GM12892 (cell line): ENCODE results near the gene MALAT1.
"Not testable (repeated sequence)": the region's sequence is repeated elsewhere in the genome, so short reads cannot be mapped to it uniquely, and the experiment has no call there.

Experiments
- DNase-seq: peaks from one replicate; pipeline ENCODE4 v3.0.0; 2011; ENCODE audit not compliant: insufficient read length
- FAIRE-seq: peaks from 2 replicates; lab custom pipeline; 2011; peaks lifted over from hg19 to GRCh38; lab: Jason Lieb, UNC
- POLR2A ChIP-seq: IDR thresholded peaks from 2 replicates; pipeline ENCODE4 v1.6.1; 2011; ENCODE audit warnings: low read depth, low read length, control low read depth
- POLR2AphosphoS5 ChIP-seq: IDR thresholded peaks from 2 replicates; pipeline ENCODE4 v1.6.1; 2011; ENCODE audit warnings: low read depth, low read length, control low read depth
- TAF1 ChIP-seq: IDR thresholded peaks from 2 replicates; pipeline ENCODE4 v1.6.1; 2011; ENCODE audit warnings: low read depth, mild to moderate bottlenecking, control low read depth, low read length, borderline replicate concordance

MALAT1 gene

GRCh38 chr11:65502555-65503367 lies 3.9 kb downstream of the MALAT1 start:
- FAIRE-seq: peak; percentile 5
- peak; percentile 99 for TF ChIP-seq POLR2A
- TF ChIP-seq TAF1: 0 out of 2 replicates have a peak, but pooled peaks have one; percentile 18
- peak; percentile 99 for TF ChIP-seq POLR2AphosphoS5
- no peak for DNase-seq

- FAIRE-seq (no peak), DNase-seq (no peak)
- TF ChIP-seq POLR2AphosphoS5 (no peak), TAF1 (no peak), POLR2A (no peak)
Observed at GRCh38 chr11:65503368-65503948, 4.6 kb downstream of the MALAT1 start.

- DNase-seq (no peak), FAIRE-seq (no peak)
- peak; percentile 78 for TF ChIP-seq POLR2A
- TF ChIP-seq POLR2AphosphoS5: peak; percentile 97
- no peak for TF ChIP-seq TAF1
Observed at GRCh38 chr11:65503949-65504673, 5.3 kb downstream of the MALAT1 start.

GRCh38 chr11:65504674-65505465 lies 6.0 kb downstream of the MALAT1 start:
- TF ChIP-seq TAF1: no peak
- TF ChIP-seq POLR2A: peak; percentile 79
- TF ChIP-seq POLR2AphosphoS5: peak; percentile 67
- DNase-seq (no peak), FAIRE-seq (peak; percentile 5)

GRCh38 chr11:65505466-65506289 lies 6.8 kb downstream of the MALAT1 start:
- TF ChIP-seq POLR2AphosphoS5 (peak; percentile 97), TAF1 (no peak), POLR2A (peak; percentile 82)
- FAIRE-seq: no peak
- no peak for DNase-seq

GRCh38 chr11:65506290-65506771 lies 7.5 kb downstream of the MALAT1 start:
- no peak for TF ChIP-seq POLR2AphosphoS5
- TF ChIP-seq POLR2A: no peak
- no peak for TF ChIP-seq TAF1
- FAIRE-seq: no peak
- no peak for DNase-seq

GRCh38 chr11:65506772-65507505 lies 8.1 kb downstream of the MALAT1 start:
- DNase-seq: no peak
- FAIRE-seq: peak; percentile 88
- TF ChIP-seq POLR2A: peak; percentile 98
- TF ChIP-seq POLR2AphosphoS5: peak; percentile 100
- peak; percentile 47; the same call in 1 of the 2 replicates for TF ChIP-seq TAF1

- not testable (repeated sequence) for DNase-seq, FAIRE-seq
Observed at GRCh38 chr11:65512311-65512710, 13.5 kb downstream of the MALAT1 start.

- TF ChIP-seq POLR2A: no peak
- FAIRE-seq (no peak), DNase-seq (no peak)
Observed at GRCh38 chr11:65516135-65516968, 17.5 kb downstream of the MALAT1 start.

- DNase-seq, FAIRE-seq: not testable (repeated sequence)
Observed at GRCh38 chr11:65518941-65519549, 20.2 kb downstream of the MALAT1 start.

- FAIRE-seq, DNase-seq: not testable (repeated sequence)
Observed at GRCh38 chr11:65521777-65522521, 23.1 kb downstream of the MALAT1 start.

GRCh38 chr11:65522718-65523630 lies 24.1 kb downstream of the MALAT1 start:
- FAIRE-seq (peak; percentile 56), DNase-seq (peak; percentile 6)
